B cell (primary cell): Measurements from ENCODE around the gene LEMD1. TPM values are rescaled to one million over a fixed set of nuclear protein-coding genes. Genes with fewer than 3 reads are reported as not detected.

ENCODE experiments used
- ATAC-seq: fragments of 200-7000 bp; cut with Tn5 transposase; one replicate; pipeline ENCODE4 v1.10.0; 2021; ENCODE audit warnings: low read depth, mild to moderate bottlenecking, moderate number of reproducible peaks, moderate library complexity
- CTCF ChIA-PET: fragments of 350-600 bp; sonication (Branson Sonifier 250); formaldehyde crosslinking; loops from one replicate; lab custom pipeline; 2021; ENCODE audit warnings: antibody characterized with exemption, inconsistent platforms; lab: Charles Lee
- POLR2A ChIA-PET: fragments of 350-600 bp; sonication (Branson Sonifier 250); formaldehyde crosslinking; loops from one replicate; lab custom pipeline; 2021; ENCODE audit warnings: antibody characterized with exemption; lab: Charles Lee
- DNase-seq: peaks from one replicate; pipeline ENCODE4 v3.0.0; 2013
- H2AFZ ChIP-seq: 2 replicates; pipeline ENCODE4 v1.6.1; 2012; ENCODE audit warnings: mild to moderate bottlenecking, low read depth, low read length; ENCODE audit not compliant: insufficient read depth, poor library complexity, severe bottlenecking
- H3K27ac ChIP-seq, 2 donors: 1 replicate in 1 of 2; 2 replicates in 1 of 2; pipeline ENCODE4 v1.5.1; 2012 to 2013; ENCODE audit warnings: low read length in 2 of 2, mild to moderate bottlenecking in 2 of 2, moderate library complexity in 1 of 2
- H3K27me3 ChIP-seq, 4 experiments: fragments of 200-600 bp in 1 of 4; sonication (generic) in 1 of 4; replicated peaks in 1 of 4; 1 replicate in 2 of 4; 2 replicates in 2 of 4; pipeline versions ENCODE4 v1.6.1 to v1.7.0; 2013 to 2016; ENCODE audit warnings: low read length in 3 of 4, mild to moderate bottlenecking in 2 of 4, mixed read lengths in 1 of 4, moderate library complexity in 1 of 4; ENCODE audit not compliant: insufficient read depth in 4 of 4, control insufficient read depth in 3 of 4; ENCODE audit errors: control extremely low read depth in 1 of 4
- H3K36me3 ChIP-seq, 2 experiments: replicated peaks in 1 of 2; 1 replicate in 1 of 2; 2 replicates in 1 of 2; pipeline versions ENCODE4 v1.6.1 to v1.7.1; 2013; ENCODE audit warnings: low read length in 1 of 2; ENCODE audit not compliant: insufficient read depth in 2 of 2, control insufficient read depth in 1 of 2; ENCODE audit errors: control extremely low read depth in 1 of 2, extremely low read depth in 1 of 2
- H3K4me1 ChIP-seq, 2 donors: fragments of 200-600 bp in 1 of 2; sonication (generic) in 1 of 2; 1 replicate in 1 of 2; 2 replicates in 1 of 2; pipeline versions ENCODE4 v1.5.1 to v1.6.1; 2013 to 2017; ENCODE audit warnings: low read length in 2 of 2; ENCODE audit not compliant: control insufficient read depth in 2 of 2, insufficient read depth in 2 of 2
- H3K4me2 ChIP-seq: replicated peaks from 2 replicates; pipeline ENCODE3; 2012; ENCODE audit warnings: mild to moderate bottlenecking, low read depth, low read length; ENCODE audit not compliant: poor library complexity, severe bottlenecking
- H3K4me3 ChIP-seq, 5 experiments: fragments of 200-600 bp in 1 of 5; sonication (generic) in 1 of 5; 1 replicate in 3 of 5; 2 replicates in 2 of 5; pipeline versions ENCODE4 v1.5.1 to v1.7.0; 2011 to 2016; ENCODE audit warnings: low read length in 4 of 5, mild to moderate bottlenecking in 4 of 5, low read depth in 2 of 5, control low read depth in 1 of 5, moderate library complexity in 1 of 5; ENCODE audit not compliant: insufficient read depth in 1 of 5; ENCODE audit errors: control extremely low read depth in 1 of 5, extremely low read depth in 1 of 5
- H3K79me2 ChIP-seq: fragments of 200-600 bp; sonication (generic); one replicate; pipeline ENCODE4 v1.6.0; 2016; ENCODE audit warnings: low read length; ENCODE audit not compliant: control insufficient read depth, insufficient read depth
- H3K9ac ChIP-seq: fragments of 200-600 bp; sonication (generic); 2 replicates; pipeline ENCODE4 v1.6.1; 2017; ENCODE audit warnings: mild to moderate bottlenecking, low read length, moderate library complexity
- H3K9me3 ChIP-seq, 3 donors: one replicate each; pipeline versions ENCODE4 v1.6.1 to v1.7.1; 2013; ENCODE audit warnings: low read length in 2 of 3; ENCODE audit not compliant: control insufficient read depth in 2 of 3, insufficient read depth in 1 of 3; ENCODE audit errors: control extremely low read depth in 1 of 3
- H4K20me1 ChIP-seq: 2 replicates; pipeline ENCODE4 v1.6.0; 2012; ENCODE audit warnings: mild to moderate bottlenecking, low read length; ENCODE audit not compliant: insufficient read depth, control insufficient read depth, poor library complexity, severe bottlenecking
- H3K27ac Mint-ChIP-seq: one replicate; pipeline ENCODE4 v1.8.0; 2021; ENCODE audit warnings: mixed read lengths
- H3K27me3 Mint-ChIP-seq: one replicate; pipeline ENCODE4 v1.8.0; 2021; ENCODE audit warnings: mixed read lengths
- H3K4me1 Mint-ChIP-seq: one replicate; pipeline ENCODE4 v1.8.0; 2021; ENCODE audit warnings: mixed read lengths
- H3K4me3 Mint-ChIP-seq: one replicate; pipeline ENCODE4 v1.8.0; 2021; ENCODE audit warnings: mixed read lengths
- H3K9me3 Mint-ChIP-seq: one replicate; pipeline ENCODE4 v1.8.0; 2022; ENCODE audit warnings: mixed read lengths; ENCODE audit not compliant: insufficient read depth
- CTCF ChIP-seq: fragments of 200-600 bp; IDR thresholded peaks from one replicate; pipeline ENCODE4 v1.8.0; 2022; ENCODE audit warnings: antibody characterized with exemption, mild to moderate bottlenecking
- EZH2 ChIP-seq: IDR thresholded peaks from 2 replicates; pipeline ENCODE4 v1.6.1; 2012; ENCODE audit warnings: borderline replicate concordance, low read depth, mild to moderate bottlenecking, moderate library complexity, low read length; ENCODE audit not compliant: insufficient read depth, poor library complexity, severe bottlenecking
- WGBS: methylation state at CpG from one replicate; pipeline ENCODE4 v1.1.5; 2013; ENCODE audit warnings: missing lambda C conversion rate; ENCODE audit not compliant: insufficient coverage; 5-methylcytosine and 5-hydroxymethylcytosine counted together
- intact Hi-C: fragments of 100-400 bp; cut with micrococcal nuclease; formaldehyde crosslinking; loops from one replicate; pipeline ENCODE4 v1.10.0; 2022
- polyA plus RNA-seq: library from polyadenylated mRNA; depleted of rRNA; stranded (reverse); fragments of >200 nt; gene quantifications from 2 replicates; pipeline ENCODE4 v1.2.3, GENCODE V29; 2012
- total RNA-seq, 2 donors: library from RNA; stranded (reverse); fragments of 120-200 nt in 1 of 2; gene quantifications; 1 replicate in 1 of 2; 2 replicates in 1 of 2; pipeline versions ENCODE4 v1.2.3 to v1.2.4, GENCODE V29; 2013 to 2022

Gene LEMD1
- total and polyA plus RNA-seq, 2 donors (not counting 1 experiment from before 2014, with no cell fraction given), result 0.57 TPM; not detected in 1

GRCh38 chr1:205371871-205372660 is 49.8 kb downstream of the LEMD1 start:
- Histone ChIP-seq H4K20me1 (no peaks in the 10 kb centered on the region), H3K9ac (no peak overlapping the region), H3K36me3 (no peaks in the 10 kb centered on the region), H3K79me2 (no peaks in the 10 kb centered on the region), H3K9me3 (no peaks in the 10 kb centered on the region), H3K4me2 (no peak overlapping the region), H3K27ac (no peak overlapping the region), H3K4me3 (no peak overlapping the region), H3K4me1 (no peaks in the 10 kb centered on the region), H2AFZ (no peak overlapping the region), H3K27me3 (peaks cover 0 to 13% (median 5%) of the 10 kb centered on the region in 4 experiments)
- H3K4me3 Mint-ChIP-seq, result no peak overlapping the region
- no peaks in the 10 kb centered on the region for H3K4me1 Mint-ChIP-seq
- DNase-seq (no peak), ATAC-seq (no peak)
- intact Hi-C loops, result no loop called here
- TF ChIP-seq EZH2 (no peak), CTCF (no peak)
- no peak overlapping the region for H3K27ac Mint-ChIP-seq
- ChIA-PET CTCF (interaction anchor here (0.6 to 1.5 kb wide), 4 partner anchors 9 to 140 kb away, joined by 4 to 7 read pairs (median 6); no protein-coding TSS in a partner anchor), POLR2A (no interaction called here)
- H3K9me3 Mint-ChIP-seq, result no peaks in the 10 kb centered on the region
- H3K27me3 Mint-ChIP-seq, result peaks cover 45% of the 10 kb centered on the region
- WGBS, result 93% methylated on average over 6 of the region's 11 CpGs

- H3K9me3 ChIP-seq, result no peaks in the 10 kb centered on the region
- ATAC-seq (no peak), DNase-seq (no peak)
- H3K4me1 ChIP-seq, result no peaks in the 10 kb centered on the region
- ChIA-PET CTCF (interaction anchor here (0.8 to 2.3 kb wide), 3 partner anchors 17 to 114 kb away, joined by 3 to 7 read pairs (median 6); no protein-coding TSS in a partner anchor), POLR2A (no interaction called here)
- H2AFZ ChIP-seq, result no peak overlapping the region
- Mint-ChIP-seq H3K27me3 (peaks cover 39% of the 10 kb centered on the region), H3K4me3 (no peak overlapping the region), H3K4me1 (no peaks in the 10 kb centered on the region), H3K9me3 (no peaks in the 10 kb centered on the region), H3K27ac (no peak overlapping the region)
- H3K27me3 ChIP-seq, result peaks cover 0 to 8% (median 5%) of the 10 kb centered on the region in 4 experiments
- no peaks in the 10 kb centered on the region for H3K36me3 ChIP-seq
- H3K9ac ChIP-seq, result no peak overlapping the region
- H3K79me2 ChIP-seq, result no peaks in the 10 kb centered on the region
- H3K4me2 ChIP-seq, result no peak overlapping the region
- intact Hi-C loops, result no loop called here
- TF ChIP-seq EZH2 (no peak), CTCF (no peak)
- no peaks in the 10 kb centered on the region for H4K20me1 ChIP-seq
- H3K4me3 ChIP-seq, result no peak overlapping the region
- no peak overlapping the region for H3K27ac ChIP-seq
These were observed 51.1 kb downstream of the LEMD1 start for GRCh38 chr1:205370780-205371179.
